GM21529 (cell line): ENCODE results near the gene EPHA8.

Experiments
- ATAC-seq: cut with Tn5 transposase; IDR thresholded peaks from one replicate; pipeline ENCODE4 v1.9.1; 2021; ENCODE audit not compliant: unreplicated experiment

The EPHA8 gene

DNA sequence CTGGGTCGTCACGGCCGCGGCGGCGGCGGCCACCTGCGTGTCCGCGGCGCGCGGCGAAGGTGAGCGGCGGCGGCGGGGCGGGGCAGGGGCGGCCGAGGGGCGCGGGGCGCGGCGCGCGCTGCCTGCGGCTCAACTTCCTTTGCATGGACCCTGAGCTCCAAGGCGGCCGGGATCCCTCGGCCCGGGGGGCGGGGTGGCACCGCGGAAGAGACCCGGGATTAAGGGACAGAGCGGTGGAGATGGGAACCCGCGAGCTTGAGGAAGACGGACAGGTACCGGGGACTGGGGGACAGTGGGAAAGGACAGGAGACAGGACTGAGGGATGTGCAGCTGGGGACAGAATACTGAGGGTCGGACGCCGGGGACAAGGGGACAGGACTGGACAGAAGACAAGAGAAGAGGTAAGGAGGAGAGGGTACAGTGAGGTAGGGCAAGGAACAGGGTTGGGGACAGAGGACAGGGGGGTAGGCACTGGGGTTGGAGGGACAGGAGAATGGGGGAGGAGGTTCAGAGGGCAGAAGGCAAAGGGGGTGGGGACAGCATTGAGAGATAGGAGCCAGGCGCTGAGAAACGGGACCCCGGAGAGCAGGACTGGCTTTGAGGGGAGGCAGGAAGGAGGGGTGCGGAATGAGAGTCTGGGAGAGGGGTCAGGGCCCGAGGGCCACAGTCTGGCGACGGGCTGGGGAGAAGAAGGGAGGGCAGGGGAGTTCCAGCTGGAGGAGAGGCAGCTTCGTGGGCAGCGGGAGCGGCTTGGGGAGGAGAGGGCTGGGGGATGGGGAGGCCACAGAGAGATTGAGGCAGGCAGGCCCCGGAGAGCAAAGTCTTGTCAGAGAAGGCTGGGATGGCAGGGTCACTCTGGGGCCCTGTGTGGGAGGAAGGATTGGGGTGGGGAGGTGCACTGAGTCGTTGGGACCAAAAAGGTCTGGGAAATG is 648 bp downstream of the EPHA8 start:
- ATAC-seq, result no peak

DNA sequence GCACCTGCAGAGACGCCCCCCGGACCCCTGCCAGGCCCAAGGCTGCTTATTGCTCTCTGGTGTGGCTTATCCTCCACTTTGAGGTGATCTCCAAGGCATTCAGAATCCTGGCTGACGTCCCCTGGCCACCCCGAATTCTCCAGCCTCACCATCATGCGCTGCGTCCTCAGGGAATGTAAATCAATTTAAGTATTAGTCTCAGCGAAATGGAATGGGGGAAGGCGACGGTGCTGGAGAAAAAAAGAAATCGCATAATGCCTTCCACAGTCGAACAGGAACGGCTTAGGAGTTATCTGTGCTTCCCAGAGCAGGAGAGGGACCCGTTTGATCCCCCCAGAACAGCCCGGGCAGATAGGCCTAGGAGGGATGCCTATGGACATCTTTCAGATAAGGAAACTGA is 2.9 kb downstream of the EPHA8 start:
- ATAC-seq, result no peak

DNA sequence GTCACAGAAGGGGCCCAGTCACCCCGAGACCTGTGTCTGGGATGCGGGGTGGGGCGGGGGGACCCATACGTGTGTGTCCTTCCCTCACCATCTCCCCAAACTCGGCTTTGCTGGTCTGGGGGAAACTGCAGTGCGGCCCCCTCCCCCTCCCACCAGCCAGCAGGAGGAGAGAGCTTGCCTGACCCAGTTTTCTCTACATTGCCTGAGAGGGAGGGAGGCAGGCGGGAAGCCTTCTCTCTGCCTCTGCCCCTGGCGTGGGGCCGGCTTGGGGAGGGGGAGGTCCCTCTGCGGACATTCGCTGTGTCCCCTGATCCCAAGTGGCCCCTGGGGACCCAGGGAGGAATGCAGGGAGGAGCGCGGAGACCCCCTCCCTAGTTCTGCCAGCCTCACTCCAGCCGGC is 3.9 kb downstream of the EPHA8 start:
- ATAC-seq, result no peak

DNA sequence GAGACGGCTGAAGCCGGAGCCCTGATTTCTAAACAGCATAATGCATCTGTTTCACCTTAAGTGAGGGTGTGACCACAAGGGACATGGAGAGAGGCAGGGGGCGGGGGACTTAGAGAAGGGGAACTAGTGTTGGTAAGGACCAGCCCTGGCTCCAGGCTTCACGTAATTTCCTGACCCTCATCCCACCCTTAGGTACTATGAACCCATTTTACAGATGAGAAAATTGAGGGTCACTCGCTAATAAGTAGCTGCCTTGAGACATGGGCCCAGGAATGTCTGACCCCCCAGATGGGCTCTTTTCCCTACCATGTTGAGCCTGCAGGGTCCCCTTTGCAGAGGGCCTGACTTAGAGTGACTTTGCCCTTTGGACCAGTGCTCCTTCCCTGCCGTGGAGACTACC is 4.7 kb downstream of the EPHA8 start:
- no peak for ATAC-seq

DNA sequence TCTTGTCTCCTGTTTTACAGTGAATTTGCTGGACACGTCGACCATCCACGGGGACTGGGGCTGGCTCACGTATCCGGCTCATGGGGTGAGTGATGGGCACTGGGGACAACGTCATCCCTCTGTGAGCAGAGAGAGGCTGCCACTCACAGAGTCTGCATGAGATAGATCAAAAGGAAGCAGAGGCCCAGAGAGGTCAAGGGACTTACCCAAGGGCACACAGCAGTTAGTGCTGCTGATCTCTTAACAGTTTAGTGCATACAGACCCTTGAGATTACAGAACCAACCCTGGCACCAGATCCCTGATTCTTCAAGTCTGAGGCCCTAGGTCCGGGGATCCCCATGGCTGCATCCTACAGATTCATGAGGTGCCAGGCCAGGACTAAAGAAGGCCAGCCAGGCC is 6.0 kb downstream of the EPHA8 start:
- ATAC-seq, result no peak

DNA sequence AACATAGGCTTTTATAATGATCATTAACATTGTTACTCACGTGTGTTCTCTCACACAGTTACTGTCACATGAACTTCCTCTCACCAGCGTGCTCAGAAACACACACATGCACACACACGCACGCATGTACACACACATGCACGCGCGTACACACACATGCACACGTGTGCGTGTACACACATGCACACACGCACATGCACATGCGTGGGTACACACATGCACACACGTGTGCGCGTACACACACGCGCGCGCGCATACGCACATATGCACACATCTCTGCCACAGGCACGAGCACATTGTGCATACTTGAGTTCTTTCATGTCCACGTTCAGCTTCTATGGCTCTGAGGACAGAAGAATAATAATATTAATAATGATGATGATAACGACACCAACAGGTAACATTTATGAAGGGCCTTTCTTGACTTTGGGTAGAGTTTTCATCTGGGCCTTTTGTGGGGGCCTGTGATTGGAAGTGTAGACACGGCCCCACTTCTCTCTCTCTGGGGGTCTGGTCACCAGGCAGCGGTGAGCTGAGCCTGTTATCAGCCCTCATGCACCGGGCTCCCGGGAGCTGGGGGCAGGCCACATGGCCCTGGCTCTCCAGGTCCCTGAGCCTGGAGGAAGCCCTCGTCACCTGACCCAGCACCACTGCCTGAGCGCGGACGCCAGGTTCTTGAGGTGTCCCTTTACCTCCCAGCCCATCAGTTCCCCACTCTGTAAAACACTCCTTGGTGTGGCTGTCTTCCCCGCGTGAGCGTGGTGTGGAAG is 7.0 kb downstream of the EPHA8 start:
- no peak for ATAC-seq

DNA sequence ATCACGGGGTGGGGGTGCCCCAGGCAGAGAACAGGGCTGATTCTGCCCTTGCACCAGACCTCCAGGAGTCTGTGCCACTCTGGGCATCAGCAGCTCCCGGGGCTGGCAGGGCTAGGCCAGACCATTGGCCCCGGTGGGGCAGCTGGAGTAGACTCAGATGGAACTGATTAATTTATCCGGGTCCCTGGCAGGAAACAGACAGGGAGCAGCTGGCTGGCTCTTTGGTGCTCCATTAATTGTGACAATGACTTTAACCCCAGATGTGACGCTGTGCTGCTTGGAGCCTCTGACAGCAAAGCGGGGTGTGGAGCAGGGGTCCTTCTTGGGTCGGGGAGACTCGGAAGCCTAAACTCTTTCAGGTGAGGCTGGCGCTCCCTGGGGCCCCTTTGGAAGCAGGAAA is 9.5 kb downstream of the EPHA8 start:
- no peak for ATAC-seq

DNA sequence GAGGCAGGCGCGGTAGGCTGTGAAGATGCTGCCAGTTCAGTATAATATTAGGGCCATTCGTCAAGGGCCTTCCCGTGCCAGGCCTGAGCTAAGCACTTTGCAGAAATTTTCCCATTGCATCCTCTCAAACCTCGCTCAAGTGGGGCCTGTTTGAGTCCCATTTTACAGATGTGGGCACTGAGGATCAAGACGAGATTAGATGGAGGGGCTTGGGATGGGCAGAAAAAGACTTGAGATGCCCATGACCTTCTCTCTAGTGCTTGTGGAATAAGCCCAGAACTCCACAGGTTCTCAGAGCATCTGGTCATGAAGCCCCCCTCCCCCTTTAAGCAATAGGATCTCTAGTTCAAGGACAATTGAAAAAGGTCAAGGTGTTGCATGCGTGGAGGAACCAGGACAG is 9.9 kb downstream of the EPHA8 start:
- no peak for ATAC-seq

DNA sequence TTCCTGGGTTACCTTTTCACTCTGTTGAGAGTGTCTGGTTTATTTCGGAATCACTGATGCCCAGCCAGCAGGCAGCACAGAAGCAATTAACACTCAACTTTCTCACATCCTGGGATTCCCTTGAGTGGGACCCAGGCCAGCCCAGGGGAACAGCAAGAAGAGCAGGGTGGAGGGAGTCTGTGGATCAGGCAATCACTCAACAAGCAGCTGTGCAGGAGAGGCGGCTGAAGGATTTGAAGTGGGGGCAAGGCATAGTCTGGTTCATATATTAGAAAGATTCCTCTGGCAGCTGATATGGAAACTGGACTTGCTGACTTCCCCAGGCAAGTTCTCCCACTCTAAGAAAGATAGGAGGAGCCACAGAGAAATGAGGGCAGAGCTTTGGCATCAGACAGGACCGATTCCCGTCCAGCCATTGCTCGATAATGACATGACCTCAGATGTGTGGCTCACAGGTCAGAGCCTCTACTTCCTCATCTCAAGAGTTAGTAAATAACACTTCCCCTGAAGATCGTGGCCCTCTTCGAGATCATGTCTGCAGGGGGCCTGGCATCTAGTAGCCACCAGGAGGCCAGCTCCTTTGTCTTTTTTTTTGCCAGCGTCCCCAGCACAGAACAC is 12.4 kb downstream of the EPHA8 start:
- no peak for ATAC-seq

DNA sequence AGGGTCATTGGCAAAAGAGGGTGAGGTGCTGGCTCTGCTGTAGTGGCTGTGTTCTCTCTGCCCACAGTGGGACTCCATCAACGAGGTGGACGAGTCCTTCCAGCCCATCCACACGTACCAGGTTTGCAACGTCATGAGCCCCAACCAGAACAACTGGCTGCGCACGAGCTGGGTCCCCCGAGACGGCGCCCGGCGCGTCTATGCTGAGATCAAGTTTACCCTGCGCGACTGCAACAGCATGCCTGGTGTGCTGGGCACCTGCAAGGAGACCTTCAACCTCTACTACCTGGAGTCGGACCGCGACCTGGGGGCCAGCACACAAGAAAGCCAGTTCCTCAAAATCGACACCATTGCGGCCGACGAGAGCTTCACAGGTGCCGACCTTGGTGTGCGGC is 12.9 kb downstream of the EPHA8 start:
- ATAC-seq, result no peak

DNA sequence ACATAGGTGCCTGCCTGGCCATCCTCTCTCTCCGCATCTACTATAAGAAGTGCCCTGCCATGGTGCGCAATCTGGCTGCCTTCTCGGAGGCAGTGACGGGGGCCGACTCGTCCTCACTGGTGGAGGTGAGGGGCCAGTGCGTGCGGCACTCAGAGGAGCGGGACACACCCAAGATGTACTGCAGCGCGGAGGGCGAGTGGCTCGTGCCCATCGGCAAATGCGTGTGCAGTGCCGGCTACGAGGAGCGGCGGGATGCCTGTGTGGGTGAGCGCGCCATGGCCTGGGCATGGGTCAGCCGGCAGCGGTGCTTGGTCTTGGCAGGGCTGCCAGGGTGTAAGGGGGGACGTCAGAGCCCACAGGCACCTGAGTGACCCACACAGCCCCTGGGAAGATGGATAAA is 13.3 kb downstream of the EPHA8 start:
- ATAC-seq, result no peak

DNA sequence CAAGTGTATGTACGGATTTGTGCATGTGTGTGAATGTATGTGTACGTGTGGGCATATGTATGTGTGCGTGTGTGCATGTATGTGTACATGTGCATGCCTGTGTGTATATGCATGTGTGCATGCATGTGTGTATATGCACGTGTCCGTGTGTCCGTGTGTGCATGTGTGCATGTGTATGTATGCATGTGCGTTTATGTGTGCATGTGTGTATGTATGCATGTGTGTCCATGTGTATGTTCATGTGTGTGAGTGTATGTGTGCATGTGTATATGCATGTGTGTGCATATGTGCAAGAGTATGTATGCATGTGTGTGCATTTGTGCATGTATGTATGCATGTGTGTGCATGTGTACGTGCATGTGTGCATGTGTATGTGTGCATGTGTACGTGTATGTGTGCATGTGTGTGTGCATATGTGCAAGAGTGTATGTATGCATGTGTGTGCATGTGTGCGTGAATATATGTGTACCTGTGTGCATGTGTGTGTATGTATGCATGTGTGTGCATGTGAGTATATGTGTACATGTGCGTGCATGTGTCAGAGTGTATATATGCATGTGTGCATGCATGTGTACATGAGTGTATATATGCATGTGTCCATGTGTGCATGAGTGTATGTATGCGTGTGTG is 15.6 kb downstream of the EPHA8 start:
- no peak for ATAC-seq

DNA sequence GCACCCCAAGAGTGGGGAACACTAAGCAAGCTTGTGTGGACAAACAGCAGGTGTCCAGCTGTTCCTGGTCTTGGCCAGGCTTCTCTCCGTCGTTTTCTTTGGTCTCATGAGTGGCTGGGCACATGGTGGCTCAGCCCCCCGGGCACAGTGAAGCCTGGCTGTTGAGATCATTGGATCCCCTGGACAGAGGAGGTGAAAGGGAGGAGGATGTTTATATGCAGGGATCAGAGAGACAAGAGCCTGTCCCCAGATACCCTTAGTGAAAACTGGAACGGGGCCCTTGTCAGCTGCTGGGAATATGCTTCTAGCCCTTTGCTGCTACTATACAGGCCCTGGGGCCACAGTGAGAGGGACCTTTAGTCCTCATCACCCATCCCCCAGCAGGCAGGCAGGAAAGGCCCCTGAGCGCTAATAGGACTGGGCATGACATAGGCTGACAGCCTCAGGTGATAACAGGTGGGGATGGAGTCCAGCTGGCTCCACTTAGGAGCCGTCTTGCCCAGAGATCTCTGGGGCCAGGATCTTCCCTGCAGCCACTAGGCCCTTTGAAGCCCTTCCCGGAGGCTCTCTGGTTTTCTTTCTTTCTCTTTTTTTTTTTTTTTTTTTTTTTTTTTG is 16.4 kb downstream of the EPHA8 start:
- no peak for ATAC-seq

DNA sequence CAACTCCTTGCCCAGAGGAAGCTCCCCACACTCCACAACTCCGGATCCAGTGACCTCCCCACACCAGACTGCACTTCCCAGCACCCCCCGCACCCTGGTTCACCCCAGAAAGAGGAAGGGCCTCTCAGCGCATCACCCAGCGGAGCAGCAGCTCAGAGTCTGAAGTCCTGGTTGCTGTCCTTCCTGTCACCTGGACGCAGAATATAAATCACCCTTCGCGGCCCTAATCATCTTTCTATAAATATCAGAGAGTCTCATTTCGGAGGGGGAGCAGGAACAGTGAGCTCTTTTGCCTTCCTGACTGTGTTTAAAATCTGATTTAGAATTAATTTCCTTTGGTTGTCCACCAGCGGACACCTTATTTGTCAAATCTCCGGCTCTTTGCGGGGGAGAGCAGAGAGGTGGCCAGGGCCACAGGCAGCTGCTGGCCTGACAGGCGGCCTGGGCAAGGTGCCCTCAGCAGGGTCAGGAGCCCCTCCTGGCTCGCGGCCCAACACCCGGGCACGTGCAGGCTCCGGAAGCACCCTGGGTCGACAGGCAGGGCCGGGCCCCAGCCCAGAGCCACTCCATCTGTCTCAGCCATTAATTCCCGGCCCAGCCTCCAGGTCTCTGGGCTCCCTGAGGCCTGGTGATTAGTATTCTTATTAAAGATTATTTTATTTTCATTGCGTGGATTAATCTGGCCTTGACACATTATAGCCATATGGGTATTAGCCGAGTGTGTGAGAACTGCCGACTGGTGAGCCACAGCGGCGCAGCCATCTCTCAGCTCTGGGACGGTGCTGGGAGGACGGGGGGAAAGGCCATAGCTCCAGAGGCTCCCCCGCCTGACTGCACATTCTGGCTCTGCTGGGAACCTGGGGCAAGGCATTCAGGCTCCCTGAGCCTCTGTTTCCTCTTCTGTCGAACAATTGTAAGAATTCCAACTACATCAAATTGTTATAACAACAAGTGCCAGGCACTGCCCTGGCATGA is 19.7 kb downstream of the EPHA8 start:
- ATAC-seq, result no peak

DNA sequence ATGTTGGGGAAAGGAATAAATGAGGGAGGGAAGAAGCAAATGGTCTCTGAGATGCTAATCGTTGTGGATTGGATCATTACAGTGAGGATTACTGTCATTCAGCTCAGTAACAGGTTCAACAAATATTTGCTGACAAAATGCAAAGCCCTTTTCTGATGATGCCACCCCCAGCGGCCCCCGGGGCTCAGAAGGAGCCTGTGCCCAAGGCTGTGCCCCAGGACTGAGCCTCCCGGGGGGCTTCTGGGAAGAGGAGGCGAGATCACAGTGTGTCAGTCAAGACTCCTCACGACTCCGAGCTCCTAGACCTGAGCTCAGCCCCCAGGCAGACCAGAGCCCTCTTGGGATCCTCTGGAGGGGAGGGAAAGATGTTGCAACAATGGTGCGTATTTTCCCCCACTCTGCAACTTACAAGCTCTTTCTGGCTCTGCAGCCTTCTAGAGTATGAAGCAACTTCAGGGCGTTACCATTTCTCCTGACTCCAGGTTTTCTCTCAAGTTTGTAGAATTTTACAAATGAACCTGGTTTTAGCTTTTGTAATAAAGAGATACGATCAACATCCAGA is 20.8 kb downstream of the EPHA8 start:
- no peak for ATAC-seq

DNA sequence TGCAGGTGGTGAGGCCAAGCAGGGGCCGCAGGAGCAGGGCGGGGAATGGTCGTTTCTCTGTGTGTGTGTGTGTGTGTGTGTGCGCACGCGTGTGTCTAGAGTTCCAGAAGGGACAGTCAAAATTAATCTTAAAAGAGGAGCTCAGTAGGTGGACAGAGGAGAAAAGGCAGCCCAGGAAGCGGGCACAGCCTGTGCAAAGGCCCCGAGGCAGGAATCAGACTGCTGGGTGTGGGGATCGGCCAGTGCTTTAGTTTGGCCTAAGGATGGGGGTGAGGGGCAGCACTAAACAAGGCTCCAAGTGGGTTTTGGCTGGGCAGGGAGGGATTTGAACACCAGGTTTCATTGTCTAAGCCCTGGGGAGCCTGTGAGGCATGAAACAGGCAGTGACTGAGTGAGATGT is 21.7 kb downstream of the EPHA8 start:
- ATAC-seq, result no peak

DNA sequence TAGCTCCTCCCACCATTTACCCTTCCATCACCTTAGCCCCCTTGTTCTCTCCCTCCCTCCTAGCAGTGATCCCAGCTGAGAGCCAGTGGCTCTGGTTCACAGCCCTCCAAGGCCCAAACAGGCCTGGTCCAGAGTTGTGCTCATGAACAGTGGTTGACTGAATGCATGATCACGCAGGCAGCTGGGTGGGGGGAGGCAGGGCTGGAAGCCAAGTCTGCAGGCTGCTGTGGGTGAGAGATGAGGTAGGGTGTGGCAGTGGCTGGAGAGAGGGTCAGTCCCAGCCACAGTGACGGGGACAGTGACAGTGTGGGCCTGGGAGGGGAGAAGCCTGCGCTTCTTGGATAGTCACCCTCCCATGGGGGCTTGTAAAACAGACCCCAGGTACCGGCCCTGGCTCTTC is 22.2 kb downstream of the EPHA8 start:
- no peak for ATAC-seq

DNA sequence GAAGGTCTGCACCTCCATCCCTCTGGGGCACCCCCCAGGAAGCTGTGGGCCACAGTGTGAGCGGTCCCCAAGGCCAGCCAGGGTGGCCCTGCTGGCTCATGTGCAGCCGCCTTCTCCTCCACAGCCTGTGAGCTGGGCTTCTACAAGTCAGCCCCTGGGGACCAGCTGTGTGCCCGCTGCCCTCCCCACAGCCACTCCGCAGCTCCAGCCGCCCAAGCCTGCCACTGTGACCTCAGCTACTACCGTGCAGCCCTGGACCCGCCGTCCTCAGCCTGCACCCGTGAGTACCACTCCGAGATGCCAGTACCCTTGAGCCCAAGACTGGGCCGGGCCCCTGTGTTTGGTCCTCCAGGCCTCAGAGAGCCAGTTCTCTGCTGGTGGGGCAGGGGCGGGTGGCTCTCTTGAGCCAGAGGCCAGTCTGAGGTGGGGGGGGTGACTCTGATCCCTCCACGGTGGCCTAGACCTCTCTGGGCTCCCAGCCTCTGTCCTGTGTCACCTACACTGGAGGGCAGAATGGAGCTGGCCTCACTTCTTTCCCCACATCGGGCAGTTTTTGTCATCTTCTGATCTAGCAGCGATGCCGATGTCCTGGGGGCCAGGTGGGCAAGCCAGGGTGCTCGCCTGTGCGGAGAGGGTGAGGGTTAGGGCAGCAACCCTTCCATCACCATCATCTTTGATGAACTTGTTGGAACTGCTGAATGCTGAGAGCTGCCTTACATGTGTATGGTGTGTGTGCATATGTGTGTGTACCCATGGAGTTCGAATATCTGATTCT is 23.3 kb downstream of the EPHA8 start:
- ATAC-seq, result no peak

DNA sequence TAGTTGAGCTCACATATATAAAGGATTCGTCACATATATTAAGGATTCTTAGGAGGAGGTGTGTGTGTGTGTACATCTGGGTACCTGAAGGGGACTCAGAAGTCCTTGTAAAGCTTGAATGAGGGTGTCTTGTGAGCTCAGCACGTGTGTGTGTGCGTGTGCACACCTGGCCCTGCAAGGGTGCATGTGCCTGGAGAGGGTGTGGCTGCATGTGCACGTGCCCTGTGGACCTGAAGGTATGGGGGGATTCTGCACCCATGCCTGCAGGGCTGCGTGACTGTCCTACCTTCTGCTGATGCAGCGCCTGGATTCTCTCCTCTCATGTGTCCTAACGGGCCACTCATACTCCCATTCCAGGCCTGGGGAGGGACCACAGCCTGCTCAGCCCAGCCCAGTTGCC is 24.0 kb downstream of the EPHA8 start:
- ATAC-seq, result no peak
